KMS-11 (cell line): ENCODE results near the gene NRROS.

Experiments used
- H2AFZ ChIP-seq: fragments of 200-600 bp; sonication (generic); 2 replicates; pipeline ENCODE4 v1.6.1; 2016; ENCODE audit warnings: antibody characterized with exemption, mixed run types, low read depth
- H3K27ac ChIP-seq: fragments of 200-600 bp; sonication (generic); 2 replicates; pipeline ENCODE4 v1.6.1; 2016; ENCODE audit warnings: mild to moderate bottlenecking, mixed run types
- H3K27me3 ChIP-seq: fragments of 200-600 bp; sonication (generic); 2 replicates; pipeline ENCODE4 v1.6.1; 2017; ENCODE audit warnings: mild to moderate bottlenecking, low read depth, mixed run types, moderate library complexity; ENCODE audit not compliant: insufficient read depth
- H3K36me3 ChIP-seq: fragments of 200-600 bp; sonication (generic); 2 replicates; pipeline ENCODE4 v1.6.1; 2017; ENCODE audit warnings: mild to moderate bottlenecking, mixed run types; ENCODE audit not compliant: insufficient read depth
- H3K4me1 ChIP-seq: fragments of 200-600 bp; sonication (generic); 2 replicates; pipeline ENCODE4 v1.6.1; 2016; ENCODE audit warnings: mild to moderate bottlenecking, low read depth, mixed run types; ENCODE audit not compliant: poor library complexity, severe bottlenecking
- H3K4me2 ChIP-seq: fragments of 200-600 bp; sonication (generic); 2 replicates; pipeline ENCODE4 v1.7.0; 2016; ENCODE audit warnings: mild to moderate bottlenecking, mixed run types
- H3K4me3 ChIP-seq: fragments of 200-600 bp; sonication (generic); IDR thresholded peaks from 2 replicates; pipeline ENCODE4 v1.6.1; 2017; ENCODE audit warnings: low read depth, low read length, mixed read lengths; ENCODE audit not compliant: insufficient read depth
- H3K79me2 ChIP-seq: fragments of 200-600 bp; sonication (generic); 2 replicates; pipeline ENCODE4 v1.6.1; 2016; ENCODE audit warnings: low read depth, mixed run types; ENCODE audit not compliant: insufficient read depth
- H3K9ac ChIP-seq: fragments of 200-600 bp; sonication (generic); 2 replicates; pipeline ENCODE4 v1.6.1; 2016; ENCODE audit warnings: mild to moderate bottlenecking, mixed run types
- H4K20me1 ChIP-seq: fragments of 200-600 bp; sonication (generic); 2 replicates; pipeline ENCODE4 v1.6.1; 2016; ENCODE audit warnings: mild to moderate bottlenecking, mixed run types; ENCODE audit not compliant: insufficient read depth
- TF ChIP-seq, protein P1 (sequence below): fragments of 200-600 bp; sonication (generic); conservative IDR thresholded peaks from 2 replicates; pipeline ENCODE4 v1.6.1; 2017; ENCODE audit warnings: low read depth, mild to moderate bottlenecking, antibody characterized with exemption, low read length, moderate library complexity, mixed read lengths

NRROS gene

DNA sequence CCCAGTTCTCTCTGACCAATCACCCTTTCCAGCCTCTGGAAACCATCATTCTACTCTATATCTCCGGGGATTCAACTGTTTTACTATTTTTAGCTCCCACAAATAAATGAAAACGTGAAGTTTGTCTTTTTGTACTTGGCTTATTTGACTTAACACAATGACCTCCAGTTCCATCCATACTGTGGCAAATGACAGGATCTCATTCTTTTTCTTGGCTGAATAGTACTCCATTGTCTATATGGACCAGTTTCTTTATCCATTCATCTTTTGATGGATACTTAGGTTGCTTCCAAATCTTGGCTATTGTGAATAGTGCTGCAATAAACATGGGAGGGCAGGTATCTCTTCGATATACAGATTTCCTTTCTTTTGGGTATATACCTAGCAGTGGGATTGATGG is 34.1 kb downstream of the NRROS start:
- no peak overlapping the region for H2AFZ ChIP-seq
- H4K20me1 ChIP-seq: no peaks in the 10 kb centered on the region
- H3K9ac ChIP-seq: no peak overlapping the region
- TF ChIP-seq, protein P1, sequence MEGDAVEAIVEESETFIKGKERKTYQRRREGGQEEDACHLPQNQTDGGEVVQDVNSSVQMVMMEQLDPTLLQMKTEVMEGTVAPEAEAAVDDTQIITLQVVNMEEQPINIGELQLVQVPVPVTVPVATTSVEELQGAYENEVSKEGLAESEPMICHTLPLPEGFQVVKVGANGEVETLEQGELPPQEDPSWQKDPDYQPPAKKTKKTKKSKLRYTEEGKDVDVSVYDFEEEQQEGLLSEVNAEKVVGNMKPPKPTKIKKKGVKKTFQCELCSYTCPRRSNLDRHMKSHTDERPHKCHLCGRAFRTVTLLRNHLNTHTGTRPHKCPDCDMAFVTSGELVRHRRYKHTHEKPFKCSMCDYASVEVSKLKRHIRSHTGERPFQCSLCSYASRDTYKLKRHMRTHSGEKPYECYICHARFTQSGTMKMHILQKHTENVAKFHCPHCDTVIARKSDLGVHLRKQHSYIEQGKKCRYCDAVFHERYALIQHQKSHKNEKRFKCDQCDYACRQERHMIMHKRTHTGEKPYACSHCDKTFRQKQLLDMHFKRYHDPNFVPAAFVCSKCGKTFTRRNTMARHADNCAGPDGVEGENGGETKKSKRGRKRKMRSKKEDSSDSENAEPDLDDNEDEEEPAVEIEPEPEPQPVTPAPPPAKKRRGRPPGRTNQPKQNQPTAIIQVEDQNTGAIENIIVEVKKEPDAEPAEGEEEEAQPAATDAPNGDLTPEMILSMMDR: no peak
- no peaks in the 10 kb centered on the region for H3K36me3 ChIP-seq
- H3K4me2 ChIP-seq: no peak overlapping the region
- H3K79me2 ChIP-seq: no peaks in the 10 kb centered on the region
- H3K27ac ChIP-seq: no peak overlapping the region
- H3K27me3 ChIP-seq: no peaks in the 10 kb centered on the region
- no peaks in the 10 kb centered on the region for H3K4me1 ChIP-seq
- H3K4me3 ChIP-seq: no peak overlapping the region

DNA sequence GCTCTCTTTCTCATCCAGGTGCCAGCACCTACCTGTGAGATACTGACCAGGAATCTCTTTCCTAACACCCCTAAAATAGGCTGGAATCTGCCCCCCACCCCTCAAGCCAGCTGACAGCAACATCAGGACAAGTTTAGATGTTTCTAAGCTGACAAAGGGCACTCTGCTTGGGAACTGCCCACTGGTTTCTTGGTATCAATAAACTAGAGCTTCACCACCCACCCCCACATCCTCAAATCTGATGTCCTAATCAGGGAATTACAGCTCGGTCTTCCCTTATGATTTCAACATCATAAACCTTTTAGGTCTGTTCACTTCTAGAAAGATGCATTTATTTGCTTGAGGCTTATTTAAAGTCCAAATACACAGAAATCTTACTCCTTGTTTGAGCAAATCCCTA is 37.9 kb downstream of the NRROS start:
- Histone ChIP-seq H3K4me3 (no peak overlapping the region), H3K9ac (no peak overlapping the region), H3K27me3 (no peaks in the 10 kb centered on the region), H2AFZ (no peak overlapping the region), H4K20me1 (no peaks in the 10 kb centered on the region), H3K4me1 (no peaks in the 10 kb centered on the region), H3K4me2 (no peak overlapping the region), H3K36me3 (no peaks in the 10 kb centered on the region), H3K27ac (no peak overlapping the region), H3K79me2 (no peaks in the 10 kb centered on the region)
- TF ChIP-seq, protein P1: no peak

DNA sequence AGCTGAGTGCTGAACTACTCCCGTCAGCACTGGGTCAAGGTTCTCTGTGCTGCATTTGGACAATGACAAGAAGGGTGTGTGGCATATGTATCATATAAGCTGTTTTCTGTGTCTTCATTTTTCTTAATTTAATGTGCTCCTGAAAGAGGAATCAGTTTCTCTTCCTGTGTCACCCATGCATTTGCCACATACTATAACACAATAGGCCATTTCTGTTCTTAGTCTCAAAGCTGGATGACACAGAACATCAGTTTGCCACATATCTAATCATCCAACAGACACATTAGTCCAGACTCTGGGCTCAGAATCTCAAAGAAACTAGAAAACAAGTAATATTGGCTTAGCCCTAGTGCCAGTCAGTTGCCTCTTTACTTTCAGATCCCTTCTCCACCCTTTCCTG is 38.4 kb downstream of the NRROS start:
- H4K20me1 ChIP-seq: no peaks in the 10 kb centered on the region
- no peaks in the 10 kb centered on the region for H3K4me1 ChIP-seq
- H2AFZ ChIP-seq: no peak overlapping the region
- TF ChIP-seq, protein P1: no peak
- no peaks in the 10 kb centered on the region for H3K36me3 ChIP-seq
- no peaks in the 10 kb centered on the region for H3K79me2 ChIP-seq
- H3K27me3 ChIP-seq: no peaks in the 10 kb centered on the region
- H3K4me2 ChIP-seq: no peak overlapping the region
- no peak overlapping the region for H3K27ac ChIP-seq
- no peak overlapping the region for H3K4me3 ChIP-seq
- H3K9ac ChIP-seq: no peak overlapping the region

DNA sequence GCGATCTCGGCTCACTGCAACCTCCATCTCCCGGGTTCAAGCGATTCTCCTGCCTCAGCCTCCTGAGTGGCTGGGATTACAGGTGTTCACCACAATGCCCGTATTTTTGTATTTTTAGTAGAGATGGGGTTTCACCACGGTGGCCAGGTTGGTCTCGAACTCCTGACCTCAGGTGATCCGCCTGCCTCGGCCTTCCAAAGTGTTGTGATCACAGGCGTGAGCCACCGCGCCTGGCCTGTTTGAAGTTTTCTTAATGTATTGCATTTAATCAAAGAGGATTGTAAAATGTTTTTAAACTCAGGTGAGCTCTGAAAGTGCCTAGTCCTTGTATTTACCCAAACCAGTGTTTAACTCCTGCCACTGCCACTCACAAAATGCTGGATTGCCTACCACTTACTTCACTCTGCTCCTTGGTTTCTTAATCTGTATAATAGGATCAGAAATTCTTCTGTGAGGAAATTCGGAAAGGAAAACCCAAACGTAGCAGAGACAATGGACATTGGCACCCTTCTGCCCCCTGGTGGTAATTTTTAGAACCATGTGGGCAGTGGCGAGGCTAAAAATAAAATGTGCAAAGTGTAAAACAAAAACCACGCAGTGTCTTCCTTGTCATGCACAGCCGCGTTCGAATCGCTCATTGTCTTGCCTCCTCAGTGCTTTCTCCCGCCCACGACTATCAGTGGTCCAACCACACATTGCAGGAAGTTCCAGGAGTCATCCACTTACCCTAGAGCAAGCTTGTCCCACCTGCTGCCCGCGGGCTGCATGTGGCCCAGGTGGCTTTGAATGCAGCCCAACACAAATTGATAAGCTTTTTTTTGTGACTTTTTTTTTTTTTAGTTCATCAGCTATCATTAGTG is 45.3 kb downstream of the NRROS start:
- H3K4me2 ChIP-seq: peak overlapping the region; percentile 57
- no peaks in the 10 kb centered on the region for H3K27me3 ChIP-seq
- TF ChIP-seq, protein P1: peak; percentile 97
- no peaks in the 10 kb centered on the region for H3K36me3 ChIP-seq
- H2AFZ ChIP-seq: peak overlapping the region; percentile 71
- H4K20me1 ChIP-seq: no peaks in the 10 kb centered on the region
- no peaks in the 10 kb centered on the region for H3K79me2 ChIP-seq
- H3K27ac ChIP-seq: peak overlapping the region; percentile 18; the same call in 1 of the 2 replicates
- H3K4me1 ChIP-seq: peaks cover 11% of the 10 kb centered on the region
- peak overlapping the region; percentile 4; the same call in 1 of the 2 replicates for H3K9ac ChIP-seq
- H3K4me3 ChIP-seq: no peak overlapping the region
